Measurements from ENCODE around the gene TNFRSF1A. TPM values are rescaled to one million over a fixed set of nuclear protein-coding genes. Genes with fewer than 3 reads are reported as not detected.

Gene TNFRSF1A
- total RNA-seq, 2 experiments from 2014 or later, result 16.3 to 19.2 TPM

- Histone ChIP-seq H3K27me3 (ENCODE audit: control insufficient read depth in 1 of 2, insufficient read depth in 2 of 2, low read length in 2 of 2) (peaks cover 14 to 15% of the 10 kb centered on the region in 2 experiments), H3K9me3 (ENCODE audit: control insufficient read depth in 1 of 2, insufficient read depth in 1 of 2, low read length in 2 of 2) (peaks cover 0 to 7% of the 10 kb centered on the region in 2 experiments), H3K4me1 (ENCODE audit: insufficient read depth, low read length) (peaks cover 12% of the 10 kb centered on the region), H3K36me3 (ENCODE audit: insufficient read depth, low read length) (no peaks in the 10 kb centered on the region), H3K4me3 (ENCODE audit: low read length) (no peak overlapping the region), H3K27ac (ENCODE audit: low read depth in 1 of 2, low read length in 2 of 2) (no peak overlapping the region)
- POLR2A ChIA-PET, result no interaction called here
- no peaks in the 10 kb centered on the region for H3K36me3 Mint-ChIP-seq (ENCODE audit: low read depth)
- CTCF ChIA-PET, result no interaction called here
- intact Hi-C loops (cut with DNase I, micrococcal nuclease), result no loop called here
- TF ChIP-seq CTCF (IDR thresholded peaks at IDR 0.05), result no peak
- H3K27ac Mint-ChIP-seq, result no peak overlapping the region
- DNase-seq (no peak), ATAC-seq (ENCODE audit: poor library complexity) (no peak)
- H3K27me3 Mint-ChIP-seq, result peaks cover 24% of the 10 kb centered on the region
- H3K9me3 Mint-ChIP-seq, result no peaks in the 10 kb centered on the region
- no peak overlapping the region for H3K4me3 Mint-ChIP-seq
- H3K4me1 Mint-ChIP-seq (ENCODE audit: low read depth), result no peaks in the 10 kb centered on the region
These were observed 30.9 kb downstream of the TNFRSF1A start for GRCh38 chr12:6310771-6311610.

GRCh38 chr12:6307529-6307928 is 34.3 kb downstream of the TNFRSF1A start:
- H3K9me3 Mint-ChIP-seq, result no peaks in the 10 kb centered on the region
- H3K4me3 ChIP-seq (ENCODE audit: low read length), result no peak overlapping the region
- H3K4me1 ChIP-seq (ENCODE audit: insufficient read depth, low read length), result peaks cover 12% of the 10 kb centered on the region
- no peak for ATAC-seq (ENCODE audit: poor library complexity)
- no peaks in the 10 kb centered on the region for H3K36me3 ChIP-seq (ENCODE audit: insufficient read depth, low read length)
- no peaks in the 10 kb centered on the region for H3K36me3 Mint-ChIP-seq (ENCODE audit: low read depth)
- intact Hi-C loops (cut with DNase I, micrococcal nuclease), result no loop called here
- H3K27ac Mint-ChIP-seq, result no peak overlapping the region
- no peaks in the 10 kb centered on the region for H3K4me1 Mint-ChIP-seq (ENCODE audit: low read depth)
- peaks cover 0 to 7% of the 10 kb centered on the region in 2 experiments for H3K9me3 ChIP-seq (ENCODE audit: control insufficient read depth in 1 of 2, insufficient read depth in 1 of 2, low read length in 2 of 2)
- no peak overlapping the region for H3K4me3 Mint-ChIP-seq
- no peak for TF ChIP-seq CTCF (IDR thresholded peaks at IDR 0.05)
- H3K27me3 ChIP-seq (ENCODE audit: control insufficient read depth in 1 of 2, insufficient read depth in 2 of 2, low read length in 2 of 2), result peaks cover 14 to 15% of the 10 kb centered on the region in 2 experiments
- no peak for DNase-seq
- CTCF ChIA-PET, result no interaction called here
- POLR2A ChIA-PET, result interaction anchor here (1.0 kb wide), 1 partner anchor 12 kb away, joined by 3 read pairs; no protein-coding TSS in a partner anchor
- H3K27ac ChIP-seq (ENCODE audit: low read depth in 1 of 2, low read length in 2 of 2), result no peak overlapping the region
- peaks cover 28% of the 10 kb centered on the region for H3K27me3 Mint-ChIP-seq

GRCh38 chr12:6306599-6307220 is 35.2 kb downstream of the TNFRSF1A start:
- Mint-ChIP-seq H3K36me3 (ENCODE audit: low read depth) (no peaks in the 10 kb centered on the region), H3K4me1 (ENCODE audit: low read depth) (no peaks in the 10 kb centered on the region), H3K4me3 (no peak overlapping the region), H3K27me3 (peaks cover 24% of the 10 kb centered on the region), H3K9me3 (no peaks in the 10 kb centered on the region), H3K27ac (no peak overlapping the region)
- Histone ChIP-seq H3K36me3 (ENCODE audit: insufficient read depth, low read length) (no peaks in the 10 kb centered on the region), H3K27ac (ENCODE audit: low read depth in 1 of 2, low read length in 2 of 2) (no peak overlapping the region), H3K27me3 (ENCODE audit: control insufficient read depth in 1 of 2, insufficient read depth in 2 of 2, low read length in 2 of 2) (peaks cover 14 to 15% of the 10 kb centered on the region in 2 experiments), H3K4me3 (ENCODE audit: low read length) (no peak overlapping the region), H3K4me1 (ENCODE audit: insufficient read depth, low read length) (peaks cover 12% of the 10 kb centered on the region), H3K9me3 (ENCODE audit: control insufficient read depth in 1 of 2, insufficient read depth in 1 of 2, low read length in 2 of 2) (peaks cover 0 to 7% of the 10 kb centered on the region in 2 experiments)
- ATAC-seq (ENCODE audit: poor library complexity) (no peak), DNase-seq (no peak)
- no peak for TF ChIP-seq CTCF (IDR thresholded peaks at IDR 0.05)
- intact Hi-C loops (cut with DNase I, micrococcal nuclease), result no loop called here
- CTCF ChIA-PET, result no interaction called here
- POLR2A ChIA-PET, result no interaction called here
